K562 (cell line): Measurements from ENCODE around the gene BCL10. TPM values are rescaled to one million over a fixed set of nuclear protein-coding genes. Genes with fewer than 3 reads are reported as not detected.

ENCODE experiments used
- CBX8 ChIP-seq: fragments of 200-600 bp; sonication (generic); IDR thresholded peaks from 2 replicates; pipeline ENCODE4 v1.6.1; 2012; ENCODE audit warnings: borderline replicate concordance, mixed run types, low read depth, mild to moderate bottlenecking, moderate library complexity, mixed read lengths, low read length, control low read depth, inconsistent platforms; ENCODE audit not compliant: poor library complexity, severe bottlenecking; ENCODE audit errors: extremely low read depth
- GATAD2A ChIP-seq: fragments of 450-650 bp; IDR thresholded peaks from 2 replicates; pipeline ENCODE4 v1.6.1; 2017
- HSF4 ChIP-seq: fragments of 250-450 bp; sonication (Bioruptor Pico); IDR thresholded peaks from 2 replicates; pipeline ENCODE4 v2.1.2; 2022; ENCODE audit warnings: mild to moderate bottlenecking, moderate library complexity, borderline replicate concordance
- KDM1A ChIP-seq, 2 experiments: fragments of 450-650 bp; IDR thresholded peaks; 2 replicates each; pipeline ENCODE4 v1.6.1; 2016; ENCODE audit warnings: mild to moderate bottlenecking in 2 of 2
- MYNN ChIP-seq, 2 experiments: sonication (generic); formaldehyde crosslinking in 1 of 2; IDR thresholded peaks; 2 replicates each; pipeline versions ENCODE4 v1.5.0 to v1.6.1; 2016 to 2020; ENCODE audit warnings: antibody characterized with exemption in 1 of 2, missing genetic modification reagents in 1 of 2
- NFXL1 ChIP-seq: fragments of 450-650 bp; formaldehyde crosslinking; IDR thresholded peaks from 2 replicates; pipeline ENCODE4 v1.4.0; 2021; ENCODE audit warnings: mild to moderate bottlenecking
- PYGO2 ChIP-seq: fragments of 450-650 bp; IDR thresholded peaks from 2 replicates; pipeline ENCODE4 v1.6.1; 2016; ENCODE audit warnings: mild to moderate bottlenecking, missing genetic modification characterization, moderate library complexity, missing compliant biosample characterization
- SMARCE1 ChIP-seq: fragments of 450-650 bp; IDR thresholded peaks from 2 replicates; pipeline ENCODE4 v1.7.1; 2016; ENCODE audit warnings: mild to moderate bottlenecking
- SP1 ChIP-seq: sonication (generic); formaldehyde crosslinking; IDR thresholded peaks from 2 replicates; pipeline ENCODE4 v1.8.1; 2022; ENCODE audit warnings: mild to moderate bottlenecking, missing genetic modification reagents
- TCF15 ChIP-seq: fragments of 250-450 bp; sonication (Bioruptor Pico); IDR thresholded peaks from 2 replicates; pipeline ENCODE4 v1.8.0; 2022; ENCODE audit warnings: moderate library complexity, mild to moderate bottlenecking, inconsistent platforms
- ZBTB11 ChIP-seq, 3 experiments: fragments of 200-800 bp in 1 of 3; fragments of 250-450 bp in 1 of 3; fragments of 450-650 bp in 1 of 3; sonication (Bioruptor Pico) in 1 of 3; sonication (Bioruptor generic) in 1 of 3; formaldehyde crosslinking in 1 of 3; IDR thresholded peaks; 2 replicates each; pipeline versions ENCODE4 v1.6.1 to v1.8.0; 2016 to 2022; ENCODE audit warnings: mild to moderate bottlenecking in 2 of 3, missing genetic modification characterization in 2 of 3, missing compliant biosample characterization in 1 of 3, moderate library complexity in 1 of 3
- ZNF274 ChIP-seq: IDR thresholded peaks from 2 replicates; pipeline ENCODE4 v1.6.1; 2011; ENCODE audit warnings: low read depth, mild to moderate bottlenecking, low read length, moderate library complexity, borderline replicate concordance
- ZNF76 ChIP-seq: fragments of 250-450 bp; sonication (Bioruptor Pico); IDR thresholded peaks from 2 replicates; pipeline ENCODE4 v1.4.0; 2020; ENCODE audit warnings: mild to moderate bottlenecking, moderate library complexity, borderline replicate concordance
- polyA plus RNA-seq, 8 experiments: library from polyadenylated mRNA; depleted of rRNA in 4 of 8; stranded (reverse) in 5 of 8; unstranded in 3 of 8; fragments of >200 nt; fragmentation: Nextera tagmentation in 2 of 8; fragmentation: Illumina TruSeq in 1 of 8; extraction: Ambion mirVana in 2 of 8; extraction: Trizol in 1 of 8; gene quantifications; 2 replicates each; pipeline versions ENCODE4 v1.2.1 to v1.2.3, GENCODE V29; 2011 to 2014; ENCODE audit warnings: inconsistent platforms in 1 of 8, missing spikeins in 1 of 8
- total RNA-seq, 7 experiments: library from RNA; depleted of rRNA in 6 of 7; stranded (reverse); fragments of >200 nt in 6 of 7; fragmentation: Illumina TruSeq in 2 of 7; extraction: Trizol in 2 of 7; gene quantifications; 2 replicates each; pipeline versions ENCODE4 v1.2.1 to v1.2.3, GENCODE V29; 2011 to 2021; ENCODE audit warnings: low replicate concordance in 1 of 7

The BCL10 gene
- total and polyA plus RNA-seq, 9 of the 15 experiments (the other 6 are each of a cell fraction or from before 2014, with no cell fraction given), result 8.0 to 19.4 (median 12.3) TPM

GRCh38 chr1:85219853-85220610, 56.4 kb downstream of the BCL10 start (continued):
- TF ChIP-seq ZNF76 (CRISPR knock-in tag), result no peak
- TF ChIP-seq KDM1A (IDR thresholded peaks at IDR 0.05), result peak; percentile 74 to 83
- TF ChIP-seq CBX8, result no peak
- peak; percentile 64; the same call in 1 of the 2 replicates for TF ChIP-seq SMARCE1
- no peak for TF ChIP-seq ZNF274
- no peak for TF ChIP-seq SP1
- no peak for TF ChIP-seq GATAD2A
- TF ChIP-seq TCF15 (CRISPR knock-in tag), result no peak
- TF ChIP-seq PYGO2, result no peak
- no peak for TF ChIP-seq HSF4 (CRISPR knock-in tag)
- no peak for TF ChIP-seq NFXL1 (CRISPR knock-in tag)
- TF ChIP-seq ZBTB11 (CRISPR knock-in tag; IDR thresholded peaks at IDR 0.05), result peak in 1 of 3 experiments; percentile 5; a peak in 1 of 6 replicates
- no peak for TF ChIP-seq MYNN (IDR thresholded peaks at IDR 0.05)
- no peak for TF ChIP-seq MYNN (CRISPR knock-in tag; IDR thresholded peaks at IDR 0.05)
